ENCODE data around the gene GJC1. TPM values are rescaled to one million over a fixed set of nuclear protein-coding genes. Genes with fewer than 3 reads are reported as not detected.

The GJC1 gene
- total and polyA plus RNA-seq, 9 of the 15 experiments (the other 6 are each of a cell fraction or from before 2014, with no cell fraction given) = 0.04 to 1.4 (median 0.18) TPM; not detected in 1

GRCh38 chr17:44794851-44795413 is 35.2 kb downstream of the GJC1 start (continued):
- TF ChIP-seq CREM (IDR thresholded peaks at IDR 0.05; ENCODE audit: low read depth) (0 out of 2 replicates have a peak, but pooled peaks have one; percentile 36), XRCC4 (IDR thresholded peaks at IDR 0.05; ENCODE audit: extremely low read depth, insufficient read depth, insufficient read length) (no peak), ZNF589 (CRISPR knock-in tag; IDR thresholded peaks at IDR 0.05; ENCODE audit: low read depth) (peak; percentile 76; the same call in 1 of the 2 replicates), MXI1 (IDR thresholded peaks at IDR 0.05; ENCODE audit: low read depth, low read length) (no peak), ZNF436 (CRISPR knock-in tag; IDR thresholded peaks at IDR 0.05) (no peak), SPI1 (IDR thresholded peaks at IDR 0.05; ENCODE audit: borderline replicate concordance, low read depth, low read length) (peak; percentile 94), NR0B1 (IDR thresholded peaks at IDR 0.05; ENCODE audit: partially characterized antibody) (no peak), ZNF766 (CRISPR knock-in tag; conservative IDR thresholded peaks at IDR 0.05) (0 out of 2 replicates have a peak, but pooled peaks have one; percentile 13), PKNOX1 (IDR thresholded peaks at IDR 0.05) (peak; percentile 75), NFATC3 (IDR thresholded peaks at IDR 0.05) (no peak), RREB1 (CRISPR knock-in tag; IDR thresholded peaks at IDR 0.05) (no peak), C11orf30 (IDR thresholded peaks at IDR 0.05; ENCODE audit: low read depth) (peak; percentile 33; the same call in 1 of the 2 replicates), ZC3H11A (IDR thresholded peaks at IDR 0.05; ENCODE audit: low read depth, low read length) (no peak), NCOA1 (IDR thresholded peaks at IDR 0.05; ENCODE audit: low read depth) (peak; percentile 46; the same call in 1 of the 2 replicates), SMARCE1 (IDR thresholded peaks at IDR 0.05) (0 out of 2 replicates have a peak, but pooled peaks have one; percentile 34), CTCFL (IDR thresholded peaks at IDR 0.05; ENCODE audit: borderline replicate concordance, insufficient read depth, low read depth, low read length, poor library complexity, severe bottlenecking) (no peak), CREB3 (tag; conservative IDR thresholded peaks at IDR 0.05; ENCODE audit: low read depth) (no peak)
